ENCODE results near the gene CNTNAP2. TPM values are rescaled to one million over a fixed set of nuclear protein-coding genes. Genes with fewer than 3 reads are reported as not detected.

Gene CNTNAP2
- total RNA-seq, 1 experiment from 2014 or later: not detected

DNA sequence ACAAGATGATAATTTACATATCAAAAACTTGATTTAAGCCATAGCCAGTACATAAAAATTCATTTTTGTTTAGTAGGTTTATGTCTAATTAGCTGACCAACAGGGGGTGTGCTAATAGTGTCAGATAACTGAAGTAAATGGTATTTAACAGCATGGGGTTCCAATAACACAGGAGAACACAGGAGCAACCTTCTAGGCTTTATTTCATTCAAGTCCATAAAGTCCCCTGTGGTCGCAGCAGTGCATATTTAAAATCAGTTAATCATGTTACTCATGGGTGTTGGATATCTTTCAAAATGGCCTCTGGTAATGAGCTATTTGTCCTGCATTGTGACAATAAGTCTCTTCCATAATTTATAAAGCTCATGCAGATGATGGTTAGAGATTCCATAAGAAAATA, 238.6 kb downstream of the CNTNAP2 start:
- Histone ChIP-seq H3K36me3 (no peaks in the 10 kb centered on the region), H3K9me3 (no peaks in the 10 kb centered on the region), H3K4me3 (no peak overlapping the region), H3K27me3 (no peaks in the 10 kb centered on the region)
- DNase-seq: no peak

DNA sequence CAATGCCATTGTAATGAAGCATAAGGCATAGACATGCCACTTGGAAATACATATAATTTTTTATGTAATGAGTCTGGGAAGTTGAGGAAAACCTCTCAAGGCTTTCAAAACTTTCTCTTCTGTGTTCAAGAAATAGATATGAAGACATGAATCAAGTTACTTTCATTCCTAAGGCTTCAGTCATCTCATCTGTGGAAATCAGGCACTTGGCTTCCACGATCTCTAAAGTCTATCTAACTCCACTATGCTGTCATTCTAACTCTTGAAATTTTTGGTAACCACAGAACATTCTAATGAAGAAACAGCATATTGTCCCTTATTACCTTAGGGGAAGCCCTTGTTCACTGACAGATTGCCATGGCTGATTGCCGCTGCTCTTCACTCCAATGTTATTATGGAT, 242.6 kb downstream of the CNTNAP2 start:
- H3K36me3 ChIP-seq: no peaks in the 10 kb centered on the region
- DNase-seq: no peak
- H3K27me3 ChIP-seq: no peaks in the 10 kb centered on the region
- H3K9me3 ChIP-seq: no peaks in the 10 kb centered on the region
- H3K4me3 ChIP-seq: no peak overlapping the region

DNA sequence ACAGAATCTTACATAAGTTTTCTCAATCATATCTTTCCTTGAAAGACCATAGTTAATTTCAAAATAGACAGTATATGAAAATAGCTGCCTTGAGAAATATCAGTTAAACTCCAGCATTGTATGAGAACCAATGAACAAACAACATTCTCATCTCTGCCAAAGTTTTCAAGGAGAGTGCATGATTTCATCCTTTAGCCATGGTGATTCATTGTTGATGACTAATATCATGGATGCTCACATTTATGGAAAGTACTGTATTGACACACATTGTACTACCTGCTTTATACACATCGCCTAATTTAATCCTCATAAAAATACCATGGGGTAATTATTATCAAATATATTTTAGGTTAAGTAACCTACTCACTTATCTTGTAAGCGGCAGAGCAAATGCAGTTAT, 250.3 kb downstream of the CNTNAP2 start:
- H3K9me3 ChIP-seq: no peaks in the 10 kb centered on the region

GRCh38 chr7:146370171-146370570, 253.6 kb downstream of the CNTNAP2 start:
- Histone ChIP-seq H3K27me3 (no peaks in the 10 kb centered on the region), H3K9me3 (no peaks in the 10 kb centered on the region), H3K36me3 (no peaks in the 10 kb centered on the region), H3K4me3 (no peak overlapping the region)
- DNase-seq: no peak

More for the DNA sequence above, 250.3 kb downstream of the CNTNAP2 start:
- DNase-seq: no peak
- Histone ChIP-seq H3K27me3 (no peaks in the 10 kb centered on the region), H3K4me3 (no peak overlapping the region), H3K36me3 (no peaks in the 10 kb centered on the region)

DNA sequence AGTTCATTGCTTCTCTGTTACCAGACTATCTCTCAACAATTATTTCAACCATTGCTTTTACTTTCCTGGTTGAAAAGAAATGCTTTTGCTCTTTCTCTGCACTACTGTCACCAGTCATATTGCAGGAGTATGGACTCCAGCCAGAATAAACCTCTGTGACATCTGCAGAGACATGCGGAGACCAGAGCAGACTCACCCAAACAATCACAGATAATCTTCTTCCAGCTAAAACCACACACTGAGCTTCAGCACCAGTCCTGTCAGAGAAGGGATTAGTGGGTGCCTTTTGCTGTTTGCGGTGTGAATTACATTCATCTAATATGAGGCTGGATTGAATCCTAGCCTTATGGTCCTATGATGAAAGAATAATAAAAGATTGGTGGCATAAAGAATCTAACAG, 258.6 kb downstream of the CNTNAP2 start:
- no peaks in the 10 kb centered on the region for H3K27me3 ChIP-seq

DNA sequence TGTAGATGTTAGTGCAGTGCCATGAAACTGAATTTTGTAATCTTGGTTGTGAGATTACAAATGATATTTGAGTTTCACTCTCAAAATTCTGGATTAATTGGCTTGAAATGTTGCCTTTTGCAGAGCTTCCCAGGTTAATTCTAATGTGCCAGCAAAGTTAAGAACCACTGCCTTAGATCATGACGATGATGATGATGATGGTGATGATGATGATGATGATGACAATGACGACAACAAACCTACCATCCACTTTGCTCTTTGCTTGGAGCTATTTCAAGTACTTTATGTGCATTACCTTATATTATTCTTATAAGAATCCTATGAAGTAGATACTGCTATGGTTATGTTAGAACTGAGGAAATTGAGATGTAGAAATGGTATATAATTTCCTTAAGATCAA, 261.6 kb downstream of the CNTNAP2 start:
- H3K9me3 ChIP-seq: no peaks in the 10 kb centered on the region
- no peak for DNase-seq
- no peaks in the 10 kb centered on the region for H3K36me3 ChIP-seq
- no peaks in the 10 kb centered on the region for H3K27me3 ChIP-seq
- no peak overlapping the region for H3K4me3 ChIP-seq

More for the DNA sequence above, 258.6 kb downstream of the CNTNAP2 start:
- no peak overlapping the region for H3K4me3 ChIP-seq
- H3K9me3 ChIP-seq: no peaks in the 10 kb centered on the region
- peak; percentile 0 for DNase-seq
- no peaks in the 10 kb centered on the region for H3K36me3 ChIP-seq

DNA sequence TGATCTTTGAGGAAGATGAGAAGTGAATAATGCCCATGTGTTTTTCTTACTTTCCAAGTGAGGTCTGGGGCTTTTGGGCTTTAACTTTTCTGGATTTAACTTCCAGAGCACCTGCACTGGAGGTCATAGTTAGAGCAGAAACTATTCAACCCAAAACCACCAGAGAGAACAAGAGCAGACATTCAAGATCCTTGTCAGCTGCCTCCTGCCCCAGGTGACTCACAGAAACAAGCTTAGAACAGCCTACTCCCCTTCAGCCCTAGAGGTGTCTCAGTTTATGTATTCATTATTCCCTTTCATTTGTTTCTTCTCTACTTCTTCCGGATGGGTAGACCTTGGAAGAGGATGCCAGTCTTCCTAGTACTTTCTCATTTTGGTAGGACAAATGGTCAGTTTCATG, 270.5 kb downstream of the CNTNAP2 start:
- H3K27me3 ChIP-seq: no peaks in the 10 kb centered on the region
- H3K4me3 ChIP-seq: no peak overlapping the region
- H3K9me3 ChIP-seq: no peaks in the 10 kb centered on the region
- no peak for DNase-seq
- no peaks in the 10 kb centered on the region for H3K36me3 ChIP-seq

DNA sequence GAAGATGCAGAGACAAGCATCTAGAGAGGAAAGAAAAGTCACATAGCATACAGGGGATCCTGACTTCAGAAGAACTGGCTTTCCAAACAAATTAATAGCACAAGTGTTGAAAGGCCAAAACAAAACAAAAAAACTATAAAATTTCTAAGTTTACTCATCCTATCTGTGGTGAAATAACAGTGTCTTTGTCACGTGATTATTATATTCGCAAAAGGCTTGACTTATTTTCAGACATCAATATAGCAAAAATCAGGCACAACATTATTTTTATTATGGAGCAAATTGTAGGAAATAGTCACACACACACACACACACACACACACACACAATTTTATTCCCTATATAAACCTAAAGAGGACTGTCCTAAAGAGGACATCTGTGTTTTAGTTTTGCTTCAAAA, 272.3 kb downstream of the CNTNAP2 start:
- no peaks in the 10 kb centered on the region for H3K36me3 ChIP-seq
- H3K27me3 ChIP-seq: no peaks in the 10 kb centered on the region
- no peaks in the 10 kb centered on the region for H3K9me3 ChIP-seq
- H3K4me3 ChIP-seq: no peak overlapping the region
- no peak for DNase-seq

DNA sequence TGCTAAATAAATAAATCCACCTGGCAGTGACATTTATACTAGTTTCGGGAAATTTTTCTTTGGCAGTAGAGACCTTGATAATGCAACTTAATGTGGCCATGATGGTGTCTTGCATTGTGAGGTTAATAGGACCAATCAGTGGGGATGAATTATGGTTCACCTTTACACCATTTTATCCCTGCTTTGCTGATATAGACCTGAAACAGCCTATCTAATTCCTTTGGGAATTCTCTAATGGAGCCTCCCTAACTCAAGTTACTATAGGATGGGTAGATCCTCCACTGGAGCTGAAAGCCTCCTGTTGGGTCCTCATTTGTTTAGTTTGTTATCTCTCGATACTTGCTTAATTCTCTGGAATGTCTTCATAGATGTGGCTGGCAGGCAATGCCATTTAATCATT, 276.7 kb downstream of the CNTNAP2 start:
- no peaks in the 10 kb centered on the region for H3K36me3 ChIP-seq
- no peak for DNase-seq
- no peaks in the 10 kb centered on the region for H3K27me3 ChIP-seq
- H3K4me3 ChIP-seq: no peak overlapping the region
- no peaks in the 10 kb centered on the region for H3K9me3 ChIP-seq

DNA sequence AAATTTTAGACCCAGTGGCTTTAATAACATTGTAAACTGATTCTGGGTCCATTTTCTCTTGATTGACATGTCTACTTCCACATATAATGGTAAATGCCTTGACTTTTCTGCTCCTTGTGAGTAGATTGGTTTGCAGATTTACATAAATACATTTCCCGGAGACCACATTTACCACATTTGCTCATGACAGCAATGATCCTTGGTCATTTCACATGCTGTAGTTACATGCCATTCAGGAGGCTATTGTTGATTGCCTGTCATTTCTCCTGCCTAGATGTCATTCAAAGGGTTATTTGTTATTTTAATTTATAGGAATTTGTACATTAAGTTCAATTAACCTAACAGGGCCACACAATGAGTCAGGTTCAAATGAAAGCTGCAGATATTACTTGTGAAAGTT, 280.5 kb downstream of the CNTNAP2 start:
- H3K4me3 ChIP-seq: no peak overlapping the region
- no peak for DNase-seq

GRCh38 chr7:146401939-146402338, 285.3 kb downstream of the CNTNAP2 start:
- Histone ChIP-seq H3K9me3 (no peaks in the 10 kb centered on the region), H3K27me3 (no peaks in the 10 kb centered on the region), H3K4me3 (no peak overlapping the region)

More for the DNA sequence above, 280.5 kb downstream of the CNTNAP2 start:
- H3K36me3 ChIP-seq: no peaks in the 10 kb centered on the region
- H3K9me3 ChIP-seq: no peaks in the 10 kb centered on the region
- no peaks in the 10 kb centered on the region for H3K27me3 ChIP-seq

DNA sequence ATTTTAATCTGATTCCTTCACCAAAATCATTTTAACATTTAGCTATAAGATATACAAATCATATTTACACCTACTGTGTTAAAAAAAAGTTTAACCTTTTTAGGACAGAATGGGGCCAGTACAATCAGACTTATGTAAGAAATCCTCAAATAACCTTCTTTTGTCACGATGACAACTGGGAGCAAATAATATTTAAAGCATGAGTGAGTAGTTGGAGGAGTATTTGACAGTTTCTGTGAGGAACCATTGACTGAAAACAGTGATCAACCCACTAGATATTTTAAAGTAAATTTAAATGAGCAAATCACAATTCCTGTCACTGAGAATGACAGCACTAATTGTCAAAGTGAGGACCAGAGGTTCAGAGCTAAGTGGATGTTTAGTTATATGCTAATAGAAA, 289.1 kb downstream of the CNTNAP2 start:
- H3K36me3 ChIP-seq: no peaks in the 10 kb centered on the region
- H3K27me3 ChIP-seq: no peaks in the 10 kb centered on the region
- no peak overlapping the region for H3K4me3 ChIP-seq
- no peak for DNase-seq
- no peaks in the 10 kb centered on the region for H3K9me3 ChIP-seq

More at GRCh38 chr7:146401939-146402338, 285.3 kb downstream of the CNTNAP2 start:
- H3K36me3 ChIP-seq: no peaks in the 10 kb centered on the region
- DNase-seq: no peak

GRCh38 chr7:146411975-146412374, 295.4 kb downstream of the CNTNAP2 start:
- Histone ChIP-seq H3K36me3 (no peaks in the 10 kb centered on the region), H3K4me3 (no peak overlapping the region), H3K9me3 (no peaks in the 10 kb centered on the region), H3K27me3 (no peaks in the 10 kb centered on the region)
- no peak for DNase-seq

GRCh38 chr7:146412781-146413180, 296.2 kb downstream of the CNTNAP2 start:
- H3K36me3 ChIP-seq: no peaks in the 10 kb centered on the region
- H3K4me3 ChIP-seq: no peak overlapping the region
- DNase-seq: no peak
- no peaks in the 10 kb centered on the region for H3K9me3 ChIP-seq
- H3K27me3 ChIP-seq: no peaks in the 10 kb centered on the region

- Histone ChIP-seq H3K4me3 (no peak overlapping the region), H3K9me3 (no peaks in the 10 kb centered on the region), H3K36me3 (no peaks in the 10 kb centered on the region), H3K27me3 (no peaks in the 10 kb centered on the region)
- peak; percentile 43 for DNase-seq
These were observed 297.8 kb downstream of the CNTNAP2 start for GRCh38 chr7:146414373-146414772.

DNA sequence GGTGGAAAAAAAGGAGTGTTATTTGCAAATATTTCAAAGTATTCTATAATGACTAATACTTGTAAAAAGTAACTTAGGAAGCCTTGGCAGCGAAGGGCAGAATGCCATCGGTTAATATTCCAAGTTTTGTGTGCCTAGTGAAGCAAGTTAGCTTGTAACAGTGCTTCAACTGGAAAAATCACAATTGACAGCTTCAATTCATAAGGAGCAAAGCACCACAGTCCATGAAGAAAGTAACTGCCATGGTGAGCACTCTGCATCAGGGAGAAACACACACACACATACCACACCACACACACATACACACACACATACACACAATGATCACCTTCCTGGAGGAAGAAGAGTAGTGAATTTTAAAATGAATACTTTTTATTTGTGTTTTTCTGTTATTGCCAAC, 298.3 kb downstream of the CNTNAP2 start:
- H3K27me3 ChIP-seq: no peaks in the 10 kb centered on the region
- H3K4me3 ChIP-seq: no peak overlapping the region
- H3K36me3 ChIP-seq: no peaks in the 10 kb centered on the region
- H3K9me3 ChIP-seq: no peaks in the 10 kb centered on the region
- peak; percentile 46 for DNase-seq

DNA sequence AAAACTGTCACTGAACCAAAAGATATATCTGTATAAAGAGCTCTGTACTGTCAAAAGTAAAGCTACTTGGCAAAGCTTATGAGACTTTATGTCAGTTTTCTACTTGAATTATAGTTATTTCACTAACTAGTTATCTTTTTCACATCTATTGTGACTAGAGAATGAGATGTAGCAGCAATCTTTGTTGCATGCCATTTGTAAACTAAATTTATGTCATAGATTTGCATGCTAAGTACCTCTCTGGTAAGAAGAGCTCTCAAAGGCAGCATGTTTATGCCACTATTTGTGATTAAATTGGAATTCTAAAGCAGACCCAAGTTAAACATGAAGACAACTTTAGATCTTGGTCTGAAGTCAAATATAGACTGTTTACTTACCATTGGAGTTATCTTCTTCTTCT, 300.6 kb downstream of the CNTNAP2 start:
- no peak for DNase-seq
- no peaks in the 10 kb centered on the region for H3K36me3 ChIP-seq
- no peaks in the 10 kb centered on the region for H3K9me3 ChIP-seq
- H3K27me3 ChIP-seq: no peaks in the 10 kb centered on the region
- no peak overlapping the region for H3K4me3 ChIP-seq

- Histone ChIP-seq H3K4me3 (no peak overlapping the region), H3K9me3 (no peaks in the 10 kb centered on the region), H3K36me3 (no peaks in the 10 kb centered on the region), H3K27me3 (no peaks in the 10 kb centered on the region)
- no peak for DNase-seq
These were observed 306.8 kb downstream of the CNTNAP2 start for GRCh38 chr7:146423446-146423845.

DNA sequence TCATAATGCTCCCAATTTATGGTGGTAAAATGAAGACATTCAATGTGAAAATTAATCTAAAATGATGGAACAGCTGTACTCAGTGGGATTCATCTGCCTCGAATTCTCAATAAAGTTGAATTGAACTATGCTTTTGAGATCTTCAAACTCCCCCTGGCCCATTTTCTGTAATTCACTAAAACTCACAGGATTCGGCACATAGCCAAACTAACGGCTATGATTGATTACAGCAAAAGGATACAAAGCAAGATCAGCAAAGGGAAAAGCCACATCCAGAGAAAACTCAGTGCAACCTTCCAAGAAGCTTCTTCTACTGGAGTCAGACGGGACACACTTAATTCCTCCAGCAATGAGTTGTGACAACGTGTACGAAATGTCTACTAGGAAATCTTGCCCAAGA, 307.5 kb downstream of the CNTNAP2 start:
- H3K4me3 ChIP-seq: no peak overlapping the region
- H3K9me3 ChIP-seq: no peaks in the 10 kb centered on the region
- H3K36me3 ChIP-seq: no peaks in the 10 kb centered on the region
- DNase-seq: no peak
- H3K27me3 ChIP-seq: no peaks in the 10 kb centered on the region

All from MG63 (cell line).